GM23248 (cell line): ENCODE measurements around the gene SERPIND1. TPM values are rescaled to one million over a fixed set of nuclear protein-coding genes. Genes with fewer than 3 reads are reported as not detected.
A peak's percentile ranks its signal among the peaks of the same experiment; 100 is the strongest.

Experiments used
- DNase-seq: peaks from one replicate; pipeline ENCODE4 v3.0.0-alpha.2; 2015
- H2AFZ ChIP-seq: fragments of 200-600 bp; sonication (generic); 2 replicates; pipeline ENCODE4 v1.6.1; 2016; ENCODE audit warnings: antibody characterized with exemption
- H3F3A ChIP-seq: fragments of 200-600 bp; sonication (generic); 2 replicates; pipeline ENCODE4 v1.6.1; 2016; ENCODE audit warnings: mild to moderate bottlenecking, antibody characterized with exemption, mixed run types; ENCODE audit not compliant: insufficient read depth
- H3K27ac ChIP-seq: fragments of 200-600 bp; sonication (generic); 2 replicates; pipeline ENCODE4 v1.5.1; 2016; ENCODE audit warnings: mild to moderate bottlenecking
- H3K27me3 ChIP-seq: fragments of 200-600 bp; sonication (generic); replicated peaks from 2 replicates; pipeline ENCODE4 v1.6.1; 2016; ENCODE audit warnings: mild to moderate bottlenecking; ENCODE audit not compliant: insufficient read depth
- H3K36me3 ChIP-seq: fragments of 200-600 bp; sonication (generic); 2 replicates; pipeline ENCODE4 v1.6.1; 2016; ENCODE audit warnings: low read depth, mild to moderate bottlenecking
- H3K4me1 ChIP-seq: fragments of 200-600 bp; sonication (generic); 2 replicates; pipeline ENCODE4 v1.6.1; 2016; ENCODE audit warnings: mild to moderate bottlenecking; ENCODE audit not compliant: insufficient read depth
- H3K4me2 ChIP-seq: fragments of 200-600 bp; sonication (generic); one replicate; pipeline ENCODE4 v1.6.1; 2016; ENCODE audit warnings: mild to moderate bottlenecking; ENCODE audit not compliant: unreplicated experiment
- H3K4me3 ChIP-seq: fragments of 200-600 bp; sonication (generic); 2 replicates; pipeline ENCODE4 v1.5.1; 2016; ENCODE audit warnings: mild to moderate bottlenecking
- H3K79me2 ChIP-seq: fragments of 200-600 bp; sonication (generic); 2 replicates; pipeline ENCODE4 v1.6.1; 2016; ENCODE audit warnings: mild to moderate bottlenecking; ENCODE audit not compliant: insufficient read depth
- H3K9ac ChIP-seq: fragments of 200-600 bp; sonication (generic); 2 replicates; pipeline ENCODE4 v1.6.1; 2016; ENCODE audit warnings: mild to moderate bottlenecking
- H3K9me2 ChIP-seq: fragments of 200-600 bp; sonication (generic); 2 replicates; pipeline ENCODE4 v1.6.1; 2016; ENCODE audit warnings: mixed run types, mild to moderate bottlenecking, moderate library complexity; ENCODE audit not compliant: insufficient read depth
- H3K9me3 ChIP-seq: fragments of 200-600 bp; sonication (generic); one replicate; pipeline ENCODE4 v1.6.1; 2017; ENCODE audit warnings: low read depth
- H4K20me1 ChIP-seq: fragments of 200-600 bp; sonication (generic); 2 replicates; pipeline ENCODE4 v1.6.0; 2016; ENCODE audit not compliant: insufficient read depth
- EZH2 ChIP-seq: fragments of 200-600 bp; sonication (generic); IDR thresholded peaks from 2 replicates; pipeline ENCODE4 v1.6.1; 2018; ENCODE audit warnings: antibody characterized with exemption, mild to moderate bottlenecking; ENCODE audit not compliant: insufficient read depth, poor library complexity, severe bottlenecking
- EZH2phosphoT487 ChIP-seq: fragments of 200-600 bp; sonication (generic); IDR thresholded peaks from 2 replicates; pipeline ENCODE4 v1.6.1; 2018; ENCODE audit warnings: antibody characterized with exemption, moderate library complexity, mild to moderate bottlenecking, low read depth; ENCODE audit not compliant: insufficient read depth
- WGBS, 2 experiments: methylation state at CpG; one replicate each; pipeline ENCODE4 v1.1.6; 2015 to 2017; ENCODE audit warnings: low lambda C conversion rate in 2 of 2, low coverage in 1 of 2; ENCODE audit errors: missing lambda C conversion rate in 2 of 2; 5-methylcytosine and 5-hydroxymethylcytosine counted together
- in situ Hi-C: fragments of 300-500 bp; cut with MboI; formaldehyde crosslinking; loops from 2 replicates; pipeline ENCODE4 v1.15.0; 2020
- polyA plus RNA-seq: library from polyadenylated mRNA; unstranded; fragments of >200 nt; fragmentation: Nextera tagmentation; extraction: Ambion mirVana; gene quantifications from 2 replicates; pipeline ENCODE4 v1.2.1, GENCODE V29; 2016
- total RNA-seq: library from RNA; depleted of rRNA; stranded (reverse); fragments of >200 nt; shearing (Covaris generic); gene quantifications from 2 replicates; pipeline ENCODE4 v1.2.3, GENCODE V29; 2014

The SERPIND1 gene
- total and polyA plus RNA-seq, 2 experiments from 2014 or later = 0.26 TPM; not detected in 1

- 69 to 73% methylated on average over 3 of the region's 3 CpGs for WGBS, 2 experiments
- Histone ChIP-seq H3K4me2 (no peak overlapping the region), H3K36me3 (peaks cover 14% of the 10 kb centered on the region; the same call in 1 of the 2 replicates)
Observed at GRCh38 chr22:20792966-20793728, 19.2 kb downstream of the SERPIND1 start.

DNA sequence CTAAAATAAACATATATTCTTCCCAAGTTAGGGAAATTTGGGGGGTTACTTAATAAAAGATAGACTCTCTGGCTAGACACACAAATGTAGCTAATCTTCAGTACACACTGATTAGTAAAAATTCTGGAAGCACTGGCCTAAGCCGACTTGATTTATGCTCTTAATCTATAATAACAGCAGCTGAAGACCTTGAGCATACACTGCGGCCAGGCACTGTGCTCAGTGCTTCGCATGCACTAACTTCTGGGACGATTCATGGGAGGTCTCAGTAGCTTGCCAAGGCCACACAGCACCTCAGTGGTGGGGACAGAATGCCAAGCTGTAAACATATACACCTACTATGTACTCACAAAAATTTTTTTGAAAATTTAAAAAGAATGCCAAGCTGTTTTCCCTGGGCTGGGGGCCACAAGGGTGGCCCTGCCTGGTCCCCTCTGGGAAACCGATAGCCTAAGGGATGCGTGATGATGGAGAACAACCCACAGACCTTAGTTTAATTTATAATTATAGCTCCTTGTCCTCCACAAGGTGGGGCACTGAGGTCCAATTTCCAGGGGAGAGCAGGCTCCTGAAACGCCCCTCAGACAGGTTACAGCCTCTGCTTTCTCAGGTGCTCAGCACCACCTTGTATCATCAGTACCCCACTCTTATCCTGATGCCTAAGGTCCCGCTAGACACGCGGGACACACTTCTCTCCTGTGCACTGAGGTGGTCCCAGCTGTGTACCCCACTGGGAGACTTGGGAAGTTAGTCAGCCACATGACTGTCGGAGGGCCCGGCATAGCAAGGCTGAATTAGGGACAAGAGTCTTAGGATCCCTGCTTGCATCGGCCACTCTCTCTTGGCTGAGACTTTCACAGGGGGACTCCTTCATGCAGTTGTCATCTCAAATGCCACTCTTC is 20.1 kb downstream of the SERPIND1 start:
- Histone ChIP-seq H3K27ac (no peak overlapping the region), H3K4me1 (0 out of 2 replicates have a peak, but pooled peaks cover 4% of the 10 kb centered on the region), H3K9me2 (no peaks in the 10 kb centered on the region), H2AFZ (no peak overlapping the region), H3K27me3 (no peaks in the 10 kb centered on the region), H4K20me1 (no peaks in the 10 kb centered on the region), H3K4me3 (no peak overlapping the region), H3F3A (no peaks in the 10 kb centered on the region), H3K79me2 (no peaks in the 10 kb centered on the region), H3K9me3 (no peaks in the 10 kb centered on the region), H3K4me2 (no peak overlapping the region), H3K36me3 (peaks cover 20% of the 10 kb centered on the region), H3K9ac (no peak overlapping the region)
- no peak for TF ChIP-seq EZH2
- no peak for DNase-seq
- WGBS, 2 experiments = 78 to 81% methylated on average over 13 of the region's 13 CpGs
- in situ Hi-C loops = no loop called here

More at GRCh38 chr22:20792966-20793728, 19.2 kb downstream of the SERPIND1 start:
- H4K20me1 ChIP-seq = no peaks in the 10 kb centered on the region
- no peaks in the 10 kb centered on the region for H3F3A ChIP-seq
- peak overlapping the region; percentile 24 for H3K27ac ChIP-seq
- H3K4me1 ChIP-seq = 0 out of 2 replicates have a peak, but pooled peaks cover 4% of the 10 kb centered on the region
- DNase-seq = peak; percentile 21
- in situ Hi-C loops = no loop called here
- H3K9me2 ChIP-seq = no peaks in the 10 kb centered on the region
- no peak for TF ChIP-seq EZH2
- TF ChIP-seq EZH2phosphoT487 = no peak
- H3K79me2 ChIP-seq = no peaks in the 10 kb centered on the region
- no peak overlapping the region for H3K9ac ChIP-seq
- H3K27me3 ChIP-seq = no peaks in the 10 kb centered on the region
- no peak overlapping the region for H3K4me3 ChIP-seq
- no peaks in the 10 kb centered on the region for H3K9me3 ChIP-seq
- H2AFZ ChIP-seq = no peak overlapping the region

- H4K20me1 ChIP-seq = no peaks in the 10 kb centered on the region
- no peaks in the 10 kb centered on the region for H3K9me3 ChIP-seq
- H3K27ac ChIP-seq = no peak overlapping the region
- 0 out of 2 replicates have a peak, but pooled peaks cover 4% of the 10 kb centered on the region for H3K4me1 ChIP-seq
- TF ChIP-seq EZH2 (no peak), EZH2phosphoT487 (no peak)
- peaks cover 17% of the 10 kb centered on the region for H3K36me3 ChIP-seq
- 90 to 92% methylated on average over 7 of the region's 7 CpGs for WGBS, 2 experiments
- H3K27me3 ChIP-seq = no peaks in the 10 kb centered on the region
- no peak overlapping the region for H3K9ac ChIP-seq
- no peak overlapping the region for H3K4me3 ChIP-seq
- H3K9me2 ChIP-seq = no peaks in the 10 kb centered on the region
- no peak for DNase-seq
- H3K79me2 ChIP-seq = no peaks in the 10 kb centered on the region
- in situ Hi-C loops = no loop called here
- no peak overlapping the region for H2AFZ ChIP-seq
- H3K4me2 ChIP-seq = no peak overlapping the region
- H3F3A ChIP-seq = no peaks in the 10 kb centered on the region
Observed at GRCh38 chr22:20794650-20795413, 20.9 kb downstream of the SERPIND1 start.

- no peak overlapping the region for H3K27ac ChIP-seq
Observed at GRCh38 chr22:20796731-20797130, 22.8 kb downstream of the SERPIND1 start.

More at GRCh38 chr22:20796731-20797130, 22.8 kb downstream of the SERPIND1 start:
- Histone ChIP-seq H3K36me3 (peaks cover 18% of the 10 kb centered on the region), H3K4me2 (no peak overlapping the region), H3K9ac (no peak overlapping the region), H3K4me1 (0 out of 2 replicates have a peak, but pooled peaks cover 4% of the 10 kb centered on the region), H2AFZ (no peak overlapping the region), H3F3A (no peaks in the 10 kb centered on the region), H4K20me1 (no peaks in the 10 kb centered on the region), H3K79me2 (no peaks in the 10 kb centered on the region), H3K4me3 (no peak overlapping the region), H3K9me3 (no peaks in the 10 kb centered on the region), H3K9me2 (no peaks in the 10 kb centered on the region), H3K27me3 (no peaks in the 10 kb centered on the region)
- in situ Hi-C loops = no loop called here
- TF ChIP-seq EZH2 = no peak
- TF ChIP-seq EZH2phosphoT487 = no peak
- DNase-seq = no peak
- 95 to 97% methylated on average over 8 of the region's 8 CpGs for WGBS, 2 experiments
